DMS79 (cell line): ENCODE measurements around the gene CALR3.
"Not testable (repeated sequence)": the region's sequence is repeated elsewhere in the genome, so short reads cannot be mapped to it uniquely, and the experiment has no call there.

Experiments used
- DNase-seq: peaks from one replicate; lab custom pipeline; 2025; lab: John Stamatoyannopoulos, UW

CALR3 gene

GRCh38 chr19:16524991-16525734 lies 29.2 kb upstream of the CALR3 start:
- DNase-seq: no peak

- no peak for DNase-seq
Observed at GRCh38 chr19:16522559-16523377, 26.8 kb upstream of the CALR3 start.

GRCh38 chr19:16521715-16522289 lies 25.8 kb upstream of the CALR3 start:
- DNase-seq: no peak

GRCh38 chr19:16520986-16521624 lies 25.1 kb upstream of the CALR3 start:
- no peak for DNase-seq

- no peak for DNase-seq
Observed at GRCh38 chr19:16520074-16520973, 24.4 kb upstream of the CALR3 start.

GRCh38 chr19:16519230-16519687 lies 23.3 kb upstream of the CALR3 start:
- DNase-seq: no peak

GRCh38 chr19:16518483-16519229 lies 22.7 kb upstream of the CALR3 start:
- no peak for DNase-seq

- no peak for DNase-seq
Observed at GRCh38 chr19:16518061-16518460, 22.1 kb upstream of the CALR3 start.

GRCh38 chr19:16516923-16517610 lies 21.1 kb upstream of the CALR3 start:
- DNase-seq: no peak

- DNase-seq: no peak
Observed at GRCh38 chr19:16516381-16516780, 20.4 kb upstream of the CALR3 start.

GRCh38 chr19:16514383-16515019 lies 18.5 kb upstream of the CALR3 start:
- DNase-seq: no peak

- not testable (repeated sequence) for DNase-seq
Observed at GRCh38 chr19:16512611-16513010, 16.6 kb upstream of the CALR3 start.

GRCh38 chr19:16509141-16510061 lies 13.4 kb upstream of the CALR3 start:
- DNase-seq: no peak

- no peak for DNase-seq
Observed at GRCh38 chr19:16508546-16508945, 12.6 kb upstream of the CALR3 start.

- no peak for DNase-seq
Observed at GRCh38 chr19:16506961-16507360, 11.0 kb upstream of the CALR3 start.

GRCh38 chr19:16506161-16506560 lies 10.2 kb upstream of the CALR3 start:
- not testable (repeated sequence) for DNase-seq

GRCh38 chr19:16504271-16504670 lies 8.3 kb upstream of the CALR3 start:
- DNase-seq: no peak

- DNase-seq: no peak
Observed at GRCh38 chr19:16497837-16498236, 1.9 kb upstream of the CALR3 start.
